PC-3 (cell line): ENCODE results near the gene NTM.
"Not testable (repeated sequence)": the region's sequence is repeated elsewhere in the genome, so short reads cannot be mapped to it uniquely, and the experiment has no call there.

ENCODE experiments used
- CTCF ChIP-seq: fragments of 300-600 bp; sonication (generic); conservative IDR thresholded peaks from 2 replicates; pipeline ENCODE4 v1.5.1; 2017; ENCODE audit warnings: antibody characterized with exemption, low read depth, mild to moderate bottlenecking, low read length
- EZH2 ChIP-seq: fragments of 300-600 bp; sonication (generic); IDR thresholded peaks from one replicate; pipeline ENCODE4 v1.6.1; 2017; ENCODE audit warnings: antibody characterized with exemption, mild to moderate bottlenecking, low read length; ENCODE audit not compliant: unreplicated experiment
- EZH2phosphoT487 ChIP-seq: fragments of 300-600 bp; sonication (generic); IDR thresholded peaks from 2 replicates; pipeline ENCODE4 v1.6.1; 2018; ENCODE audit warnings: mild to moderate bottlenecking, antibody characterized with exemption, low read length, borderline replicate concordance

- not testable (repeated sequence) for TF ChIP-seq CTCF, EZH2, EZH2phosphoT487
Measured at GRCh38 chr11:131424257-131424876, 54.0 kb downstream of the NTM start.
